Measurements from ENCODE around the gene SLC36A4.
"Not testable (repeated sequence)": the region's sequence is repeated elsewhere in the genome, so short reads cannot be mapped to it uniquely, and the experiment has no call there.

The SLC36A4 gene

GRCh38 chr11:93123351-93123898 lies 74.4 kb downstream of the SLC36A4 start:
- no peak overlapping the region for H3K4me3 ChIP-seq (ENCODE audit: low read length in 2 of 2)
- H3K4me1 ChIP-seq (ENCODE audit: control insufficient read depth, insufficient read depth, low read length): no peaks in the 10 kb centered on the region
- no peaks in the 10 kb centered on the region for H3K9me3 ChIP-seq (ENCODE audit: control insufficient read depth in 2 of 2, low read length in 2 of 2)
- no peak overlapping the region for H3K27ac ChIP-seq (ENCODE audit: low read length)
- no peaks in the 10 kb centered on the region for H3K27me3 ChIP-seq (ENCODE audit: control insufficient read depth in 1 of 2, insufficient read depth in 2 of 2, low read length in 2 of 2)
- no peaks in the 10 kb centered on the region for H3K36me3 ChIP-seq (ENCODE audit: control insufficient read depth in 2 of 2, insufficient read depth in 2 of 2, low read length in 2 of 2)
- H3K9ac ChIP-seq (ENCODE audit: low read length in 2 of 2): no peak overlapping the region

DNA sequence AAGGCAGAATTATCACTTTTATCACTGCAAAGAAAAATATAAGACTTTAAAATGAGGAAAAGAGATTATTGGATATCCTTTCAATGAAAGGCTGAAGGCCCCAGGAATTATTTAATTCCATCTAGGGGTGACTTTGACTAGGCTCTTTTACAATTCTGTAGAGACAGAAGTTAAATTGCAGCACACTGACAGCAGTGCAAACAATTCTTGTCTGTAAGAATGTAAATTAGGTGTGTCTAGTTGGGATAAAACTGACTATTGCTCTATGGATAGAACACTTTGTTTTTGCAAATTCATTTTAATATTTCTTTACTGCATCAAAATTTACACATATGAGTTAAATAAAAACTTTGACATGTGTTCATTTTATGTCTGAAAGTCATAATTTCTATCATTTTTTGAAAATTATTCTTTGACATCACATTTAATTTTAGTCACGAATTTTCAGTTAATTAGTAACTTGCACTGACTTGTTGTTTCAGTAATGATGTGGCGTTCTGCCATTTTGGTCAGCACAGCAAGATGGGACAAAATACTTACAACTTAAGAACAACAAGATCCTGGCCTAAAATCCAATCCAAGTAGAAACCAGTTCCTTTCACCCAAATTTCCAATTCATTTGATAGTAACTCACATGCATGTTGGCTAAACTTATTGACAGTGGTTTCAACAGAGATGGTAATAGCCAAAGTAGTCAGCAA lies 75.1 kb downstream of the SLC36A4 start:
- no peaks in the 10 kb centered on the region for H3K9me3 ChIP-seq (ENCODE audit: control insufficient read depth in 2 of 2, low read length in 2 of 2)
- no peak overlapping the region for H3K9ac ChIP-seq (ENCODE audit: low read length in 2 of 2)
- H3K27me3 ChIP-seq (ENCODE audit: control insufficient read depth in 1 of 2, insufficient read depth in 2 of 2, low read length in 2 of 2): no peaks in the 10 kb centered on the region
- H3K36me3 ChIP-seq (ENCODE audit: control insufficient read depth in 2 of 2, insufficient read depth in 2 of 2, low read length in 2 of 2): no peaks in the 10 kb centered on the region
- no peak overlapping the region for H3K4me3 ChIP-seq (ENCODE audit: low read length in 2 of 2)
- no peak overlapping the region for H3K27ac ChIP-seq (ENCODE audit: low read length)
- no peaks in the 10 kb centered on the region for H3K4me1 ChIP-seq (ENCODE audit: control insufficient read depth, insufficient read depth, low read length)

- Histone ChIP-seq H3K9ac (ENCODE audit: low read length in 2 of 2) (no peak overlapping the region), H3K4me1 (ENCODE audit: control insufficient read depth, insufficient read depth, low read length) (no peaks in the 10 kb centered on the region), H3K9me3 (ENCODE audit: control insufficient read depth in 2 of 2, low read length in 2 of 2) (no peaks in the 10 kb centered on the region), H3K4me3 (ENCODE audit: low read length in 2 of 2) (no peak overlapping the region), H3K36me3 (ENCODE audit: control insufficient read depth in 2 of 2, insufficient read depth in 2 of 2, low read length in 2 of 2) (no peaks in the 10 kb centered on the region), H3K27ac (ENCODE audit: low read length) (no peak overlapping the region), H3K27me3 (ENCODE audit: control insufficient read depth in 1 of 2, insufficient read depth in 2 of 2, low read length in 2 of 2) (peaks cover 0 to 3% of the 10 kb centered on the region in 2 donors)
Measured at GRCh38 chr11:93118276-93118675, 79.5 kb downstream of the SLC36A4 start.

- peaks cover 0 to 3% of the 10 kb centered on the region in 2 donors for H3K27me3 ChIP-seq (ENCODE audit: control insufficient read depth in 1 of 2, insufficient read depth in 2 of 2, low read length in 2 of 2)
- H3K9me3 ChIP-seq (ENCODE audit: control insufficient read depth in 2 of 2, low read length in 2 of 2): no peaks in the 10 kb centered on the region
- no peaks in the 10 kb centered on the region for H3K36me3 ChIP-seq (ENCODE audit: control insufficient read depth in 2 of 2, insufficient read depth in 2 of 2, low read length in 2 of 2)
- H3K4me3 ChIP-seq (ENCODE audit: low read length in 2 of 2): no peak overlapping the region
- H3K4me1 ChIP-seq (ENCODE audit: control insufficient read depth, insufficient read depth, low read length): no peaks in the 10 kb centered on the region
- no peak overlapping the region for H3K9ac ChIP-seq (ENCODE audit: low read length in 2 of 2)
- H3K27ac ChIP-seq (ENCODE audit: low read length): no peak overlapping the region
Measured at GRCh38 chr11:93117565-93117964, 80.2 kb downstream of the SLC36A4 start.

GRCh38 chr11:93116641-93117441 lies 81.0 kb downstream of the SLC36A4 start:
- H3K4me3 ChIP-seq (ENCODE audit: low read length in 2 of 2): no peak overlapping the region
- no peaks in the 10 kb centered on the region for H3K9me3 ChIP-seq (ENCODE audit: control insufficient read depth in 2 of 2, low read length in 2 of 2)
- H3K27me3 ChIP-seq (ENCODE audit: control insufficient read depth in 1 of 2, insufficient read depth in 2 of 2, low read length in 2 of 2): peaks cover 0 to 3% of the 10 kb centered on the region in 2 donors
- no peak overlapping the region for H3K9ac ChIP-seq (ENCODE audit: low read length in 2 of 2)
- no peaks in the 10 kb centered on the region for H3K36me3 ChIP-seq (ENCODE audit: control insufficient read depth in 2 of 2, insufficient read depth in 2 of 2, low read length in 2 of 2)
- no peak overlapping the region for H3K27ac ChIP-seq (ENCODE audit: low read length)
- H3K4me1 ChIP-seq (ENCODE audit: control insufficient read depth, insufficient read depth, low read length): no peaks in the 10 kb centered on the region

DNA sequence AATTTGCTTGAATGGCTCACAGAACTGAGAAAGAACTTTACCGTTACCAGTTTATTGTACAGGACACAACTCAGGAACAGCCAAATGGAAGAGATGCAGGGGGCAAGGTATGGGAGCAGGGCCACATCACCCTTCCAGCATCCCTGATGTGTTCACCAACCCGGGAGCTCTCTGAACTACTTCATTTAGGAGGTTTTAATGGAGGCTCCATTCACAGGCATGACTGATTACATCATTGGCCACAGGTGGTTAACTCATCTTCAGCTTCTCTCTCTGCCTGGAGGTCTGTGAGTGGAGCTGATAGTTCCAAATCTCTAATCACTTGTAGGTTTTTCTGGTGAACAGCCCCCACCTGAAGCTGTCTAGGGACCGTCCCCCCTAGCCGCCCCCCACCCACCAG lies 83.5 kb downstream of the SLC36A4 start:
- Histone ChIP-seq H3K27ac (ENCODE audit: low read length) (no peak overlapping the region), H3K36me3 (ENCODE audit: control insufficient read depth in 2 of 2, insufficient read depth in 2 of 2, low read length in 2 of 2) (no peaks in the 10 kb centered on the region), H3K9ac (ENCODE audit: low read length in 2 of 2) (no peak overlapping the region), H3K9me3 (ENCODE audit: control insufficient read depth in 2 of 2, low read length in 2 of 2) (no peaks in the 10 kb centered on the region), H3K4me3 (ENCODE audit: low read length in 2 of 2) (no peak overlapping the region), H3K4me1 (ENCODE audit: control insufficient read depth, insufficient read depth, low read length) (no peaks in the 10 kb centered on the region), H3K27me3 (ENCODE audit: control insufficient read depth in 1 of 2, insufficient read depth in 2 of 2, low read length in 2 of 2) (peaks cover 0 to 3% of the 10 kb centered on the region in 2 donors)

DNA sequence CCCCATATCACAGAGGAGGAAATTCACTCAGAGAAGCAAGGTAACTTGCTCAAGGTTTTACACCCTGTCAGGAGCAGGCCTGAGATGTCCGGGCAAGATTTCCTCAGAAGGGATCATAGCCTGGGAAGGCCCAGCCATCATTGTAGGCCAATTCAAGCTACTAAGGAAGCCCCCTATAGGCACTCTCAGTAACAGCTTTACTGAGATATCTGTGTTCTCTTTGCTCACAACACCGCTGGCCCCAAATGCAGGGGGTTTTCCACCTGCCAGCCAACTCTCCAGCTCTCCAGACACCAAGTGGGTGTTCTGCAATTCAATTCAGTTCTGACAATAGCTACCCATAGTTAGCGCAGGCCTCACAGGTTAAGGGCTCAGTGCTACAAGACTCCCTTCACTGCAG lies 84.0 kb downstream of the SLC36A4 start:
- Histone ChIP-seq H3K9ac (ENCODE audit: low read length in 2 of 2) (no peak overlapping the region), H3K4me3 (ENCODE audit: low read length in 2 of 2) (no peak overlapping the region), H3K4me1 (ENCODE audit: control insufficient read depth, insufficient read depth, low read length) (no peaks in the 10 kb centered on the region), H3K27ac (ENCODE audit: low read length) (no peak overlapping the region), H3K27me3 (ENCODE audit: control insufficient read depth in 1 of 2, insufficient read depth in 2 of 2, low read length in 2 of 2) (peaks cover 0 to 3% of the 10 kb centered on the region in 2 donors), H3K36me3 (ENCODE audit: control insufficient read depth in 2 of 2, insufficient read depth in 2 of 2, low read length in 2 of 2) (no peaks in the 10 kb centered on the region), H3K9me3 (ENCODE audit: control insufficient read depth in 2 of 2, low read length in 2 of 2) (no peaks in the 10 kb centered on the region)

- not testable (repeated sequence) for H3K9me3 ChIP-seq (ENCODE audit: control insufficient read depth in 2 of 2, low read length in 2 of 2); H3K27ac ChIP-seq (ENCODE audit: low read length); H3K9ac ChIP-seq (ENCODE audit: low read length in 2 of 2); H3K27me3 ChIP-seq (ENCODE audit: control insufficient read depth in 1 of 2, insufficient read depth in 2 of 2, low read length in 2 of 2); H3K4me1 ChIP-seq (ENCODE audit: control insufficient read depth, insufficient read depth, low read length); H3K36me3 ChIP-seq (ENCODE audit: control insufficient read depth in 2 of 2, insufficient read depth in 2 of 2, low read length in 2 of 2); H3K4me3 ChIP-seq (ENCODE audit: low read length in 2 of 2)
Measured at GRCh38 chr11:93111147-93111546, 86.6 kb downstream of the SLC36A4 start.

GRCh38 chr11:93100211-93100610 lies 97.6 kb downstream of the SLC36A4 start:
- no peak overlapping the region for H3K27ac ChIP-seq (ENCODE audit: low read length)
- no peak overlapping the region for H3K4me3 ChIP-seq (ENCODE audit: low read length in 2 of 2)
- no peaks in the 10 kb centered on the region for H3K36me3 ChIP-seq (ENCODE audit: control insufficient read depth in 2 of 2, insufficient read depth in 2 of 2, low read length in 2 of 2)
- no peak overlapping the region for H3K9ac ChIP-seq (ENCODE audit: low read length in 2 of 2)
- H3K4me1 ChIP-seq (ENCODE audit: control insufficient read depth, insufficient read depth, low read length): no peaks in the 10 kb centered on the region
- peaks cover 0 to 2% of the 10 kb centered on the region in 2 donors for H3K9me3 ChIP-seq (ENCODE audit: control insufficient read depth in 2 of 2, low read length in 2 of 2)
- peaks cover 0 to 2% of the 10 kb centered on the region in 2 donors for H3K27me3 ChIP-seq (ENCODE audit: control insufficient read depth in 1 of 2, insufficient read depth in 2 of 2, low read length in 2 of 2)

GRCh38 chr11:93099806-93100205 lies 98.0 kb downstream of the SLC36A4 start:
- no peak overlapping the region for H3K27ac ChIP-seq (ENCODE audit: low read length)
- peaks cover 0 to 2% of the 10 kb centered on the region in 2 donors for H3K9me3 ChIP-seq (ENCODE audit: control insufficient read depth in 2 of 2, low read length in 2 of 2)
- no peaks in the 10 kb centered on the region for H3K4me1 ChIP-seq (ENCODE audit: control insufficient read depth, insufficient read depth, low read length)
- H3K36me3 ChIP-seq (ENCODE audit: control insufficient read depth in 2 of 2, insufficient read depth in 2 of 2, low read length in 2 of 2): no peaks in the 10 kb centered on the region
- no peak overlapping the region for H3K9ac ChIP-seq (ENCODE audit: low read length in 2 of 2)
- no peak overlapping the region for H3K4me3 ChIP-seq (ENCODE audit: low read length in 2 of 2)
- H3K27me3 ChIP-seq (ENCODE audit: control insufficient read depth in 1 of 2, insufficient read depth in 2 of 2, low read length in 2 of 2): peaks cover 0 to 2% of the 10 kb centered on the region in 2 donors

All from stomach smooth muscle (tissue), 2 donors.